Effector memory CD8-positive, alpha-beta T cell (primary cell): ENCODE results near the gene NBAS.
"Not testable (repeated sequence)": the region's sequence is repeated elsewhere in the genome, so short reads cannot be mapped to it uniquely, and the experiment has no call there.

Source experiments
- ATAC-seq: fragments of 150-1000 bp; cut with Tn5 transposase; replicated peaks from 2 replicates; pipeline ENCODE4 v1.10.0; 2021; ENCODE audit warnings: mild to moderate bottlenecking, moderate library complexity
- DNase-seq, 3 experiments: peaks; one replicate each; pipeline ENCODE4 v3.0.0; 2021
- H3K27ac Mint-ChIP-seq, 2 donors: one replicate each; pipeline ENCODE4 v1.8.0; 2022; ENCODE audit warnings: mild to moderate bottlenecking in 2 of 2, mixed read lengths in 2 of 2, moderate library complexity in 2 of 2
- H3K27me3 Mint-ChIP-seq, 2 donors: one replicate each; pipeline ENCODE4 v1.8.0; 2022; ENCODE audit warnings: mixed read lengths in 2 of 2
- H3K36me3 Mint-ChIP-seq: one replicate; pipeline ENCODE4 v1.8.0; 2022; ENCODE audit warnings: mild to moderate bottlenecking, moderate library complexity, mixed read lengths; ENCODE audit not compliant: insufficient read depth
- H3K4me1 Mint-ChIP-seq, 2 donors: one replicate each; pipeline ENCODE4 v1.8.0; 2022; ENCODE audit warnings: low read depth in 2 of 2, mixed read lengths in 2 of 2
- H3K4me3 Mint-ChIP-seq, 2 donors: one replicate each; pipeline ENCODE4 v1.8.0; 2022; ENCODE audit warnings: mild to moderate bottlenecking in 2 of 2, mixed read lengths in 2 of 2, moderate library complexity in 2 of 2
- H3K9me3 Mint-ChIP-seq, 2 donors: one replicate each; pipeline ENCODE4 v1.8.0; 2022; ENCODE audit warnings: mixed read lengths in 2 of 2

NBAS gene

GRCh38 chr2:15354596-15355366 lies 206.4 kb downstream of the NBAS start:
- no peak overlapping the region for H3K27ac Mint-ChIP-seq
- ATAC-seq = no peak
- H3K36me3 Mint-ChIP-seq = peaks cover 16% of the 10 kb centered on the region
- DNase-seq = no peak
- no peaks in the 10 kb centered on the region for H3K9me3 Mint-ChIP-seq
- no peaks in the 10 kb centered on the region for H3K27me3 Mint-ChIP-seq
- peaks cover 0 to 3% of the 10 kb centered on the region in 2 donors for H3K4me1 Mint-ChIP-seq
- H3K4me3 Mint-ChIP-seq = no peak overlapping the region

DNA sequence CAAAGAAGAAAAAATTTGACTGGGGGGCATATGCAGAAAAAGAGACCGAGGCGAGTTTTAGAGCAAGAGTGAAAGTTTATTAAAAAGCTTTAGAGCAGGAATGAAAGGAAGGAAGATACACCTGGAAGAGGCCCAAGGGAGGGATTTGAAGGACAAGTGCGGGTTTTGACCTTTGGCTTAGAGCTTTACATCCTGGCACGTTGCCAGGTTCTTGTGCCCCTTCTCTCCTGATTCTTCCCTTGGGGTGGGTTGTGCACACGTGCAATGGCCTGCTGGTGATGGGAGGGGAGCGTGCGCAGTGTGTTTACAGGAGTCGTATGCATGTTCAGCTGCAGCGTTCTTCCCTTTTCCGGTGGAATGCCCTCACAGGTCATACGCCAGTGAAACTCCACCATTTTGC lies 208.8 kb downstream of the NBAS start:
- Mint-ChIP-seq H3K4me3 (no peak overlapping the region), H3K27ac (no peak overlapping the region), H3K27me3 (no peaks in the 10 kb centered on the region), H3K9me3 (no peaks in the 10 kb centered on the region), H3K4me1 (peaks cover 1 to 5% of the 10 kb centered on the region in 2 donors), H3K36me3 (peaks cover 14% of the 10 kb centered on the region)
- DNase-seq (no peak), ATAC-seq (no peak)

GRCh38 chr2:15348636-15349035 lies 212.5 kb downstream of the NBAS start:
- Mint-ChIP-seq H3K4me1 (peaks cover 7 to 14% of the 10 kb centered on the region in 2 donors), H3K27me3 (no peaks in the 10 kb centered on the region), H3K9me3 (no peaks in the 10 kb centered on the region), H3K4me3 (no peak overlapping the region), H3K27ac (peak overlapping the region in 1 of 2 donors; percentile 35), H3K36me3 (peaks cover 14% of the 10 kb centered on the region)
- DNase-seq = no peak
- no peak for ATAC-seq

GRCh38 chr2:15348045-15348444 lies 213.1 kb downstream of the NBAS start:
- Mint-ChIP-seq H3K4me1 (peaks cover 7 to 14% of the 10 kb centered on the region in 2 donors), H3K36me3 (peaks cover 11% of the 10 kb centered on the region), H3K27ac (no peak overlapping the region), H3K4me3 (no peak overlapping the region), H3K27me3 (no peaks in the 10 kb centered on the region), H3K9me3 (no peaks in the 10 kb centered on the region)
- ATAC-seq = no peak
- no peak for DNase-seq

- Mint-ChIP-seq H3K36me3 (peaks cover 9% of the 10 kb centered on the region), H3K27me3 (no peaks in the 10 kb centered on the region), H3K27ac (no peak overlapping the region), H3K4me1 (peaks cover 5 to 14% of the 10 kb centered on the region in 2 donors), H3K4me3 (no peak overlapping the region), H3K9me3 (no peaks in the 10 kb centered on the region)
- no peak for ATAC-seq
- no peak for DNase-seq
These were observed 214.5 kb downstream of the NBAS start for GRCh38 chr2:15346624-15347023.

DNA sequence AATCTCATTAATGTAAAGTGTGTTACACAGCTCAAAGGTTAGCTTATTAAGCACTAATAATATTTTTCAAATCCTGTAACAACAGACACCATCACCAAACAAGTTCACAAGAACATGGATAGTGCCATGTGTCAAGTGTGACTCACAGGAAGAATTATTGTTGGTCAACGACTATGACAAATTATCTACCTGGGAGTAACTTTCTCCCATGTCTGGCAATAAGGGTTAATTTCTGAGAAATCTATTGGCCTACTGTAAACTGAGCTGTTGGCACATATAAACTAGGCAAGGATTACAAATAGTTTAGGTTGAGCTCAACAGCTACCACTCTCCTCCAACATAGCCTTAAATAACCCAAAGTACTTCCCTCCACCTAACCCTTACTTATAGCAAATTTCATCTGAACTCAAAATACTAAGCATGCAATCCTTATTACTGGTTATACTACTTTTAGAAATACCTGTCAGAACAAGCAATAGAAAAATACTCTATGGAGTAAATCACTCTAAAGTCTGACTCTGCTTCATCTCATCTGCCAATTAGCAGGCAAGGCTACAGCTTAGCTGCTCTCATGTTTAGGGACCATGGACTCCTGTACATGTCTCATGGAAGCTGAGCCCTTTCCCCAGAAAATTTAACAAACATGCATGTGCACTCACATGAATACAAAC lies 223.0 kb downstream of the NBAS start:
- ATAC-seq = no peak
- H3K27me3 Mint-ChIP-seq = no peaks in the 10 kb centered on the region
- no peak overlapping the region for H3K4me3 Mint-ChIP-seq
- no peaks in the 10 kb centered on the region for H3K36me3 Mint-ChIP-seq
- no peak overlapping the region for H3K27ac Mint-ChIP-seq
- no peaks in the 10 kb centered on the region for H3K9me3 Mint-ChIP-seq
- DNase-seq = no peak
- peaks cover 9% of the 10 kb centered on the region in 2 donors for H3K4me1 Mint-ChIP-seq

DNA sequence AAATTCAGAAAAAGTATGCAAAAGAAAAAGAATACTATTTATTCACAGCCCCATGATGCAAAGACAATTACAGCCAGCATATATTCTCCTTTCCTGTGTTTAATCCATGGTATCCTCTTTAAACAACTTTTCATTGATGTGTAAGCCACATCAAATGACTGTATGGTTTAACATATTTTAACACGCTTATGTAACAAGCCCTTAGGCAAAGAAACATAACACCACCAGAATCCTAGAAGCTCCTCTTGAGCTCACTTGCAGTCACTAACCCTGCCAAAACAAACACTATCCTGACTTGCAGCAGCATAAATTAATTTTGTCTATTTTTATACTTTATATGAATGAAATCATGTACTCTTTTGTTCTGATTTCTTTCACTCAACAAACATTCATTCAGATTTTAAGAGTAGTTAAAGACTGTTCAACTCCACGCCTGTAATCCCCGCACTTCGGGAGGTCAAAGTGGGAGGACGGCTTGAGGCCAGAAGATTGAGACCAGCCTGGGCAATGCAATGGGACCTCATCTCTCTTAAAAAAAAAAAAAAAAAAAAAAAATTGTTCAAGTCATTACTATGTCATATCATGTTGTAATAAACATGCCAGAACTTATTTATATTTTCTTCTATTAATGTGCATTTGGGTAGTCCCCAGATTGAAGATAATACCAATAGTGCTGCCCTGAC lies 226.3 kb downstream of the NBAS start:
- Mint-ChIP-seq H3K36me3 (no peaks in the 10 kb centered on the region), H3K27me3 (no peaks in the 10 kb centered on the region), H3K27ac (no peak overlapping the region), H3K9me3 (no peaks in the 10 kb centered on the region), H3K4me1 (peaks cover 12 to 14% of the 10 kb centered on the region in 2 donors), H3K4me3 (no peak overlapping the region)
- no peak for ATAC-seq
- no peak for DNase-seq

DNA sequence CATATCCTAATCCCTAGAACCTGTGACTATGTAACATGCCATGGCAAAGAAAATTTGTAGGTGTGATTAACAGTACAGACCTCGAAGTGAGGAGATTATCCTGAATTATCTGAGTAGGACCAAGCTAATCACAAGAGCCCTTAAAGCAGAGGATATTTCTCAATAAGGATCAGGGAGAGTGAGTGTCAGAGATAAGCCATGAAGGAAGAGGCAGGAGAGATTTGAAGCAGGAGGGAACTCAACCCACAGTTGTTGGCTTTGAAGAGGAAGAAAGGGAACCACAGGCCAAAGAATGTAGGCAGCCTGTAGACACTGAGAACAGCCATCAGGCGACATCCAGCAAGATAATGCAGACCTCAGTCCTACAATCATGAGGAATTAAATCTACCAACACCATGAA lies 229.3 kb downstream of the NBAS start:
- DNase-seq (no peak), ATAC-seq (no peak)
- Mint-ChIP-seq H3K4me3 (no peak overlapping the region), H3K27ac (no peak overlapping the region), H3K4me1 (peaks cover 8 to 11% of the 10 kb centered on the region in 2 donors), H3K9me3 (no peaks in the 10 kb centered on the region), H3K36me3 (no peaks in the 10 kb centered on the region), H3K27me3 (no peaks in the 10 kb centered on the region)

DNA sequence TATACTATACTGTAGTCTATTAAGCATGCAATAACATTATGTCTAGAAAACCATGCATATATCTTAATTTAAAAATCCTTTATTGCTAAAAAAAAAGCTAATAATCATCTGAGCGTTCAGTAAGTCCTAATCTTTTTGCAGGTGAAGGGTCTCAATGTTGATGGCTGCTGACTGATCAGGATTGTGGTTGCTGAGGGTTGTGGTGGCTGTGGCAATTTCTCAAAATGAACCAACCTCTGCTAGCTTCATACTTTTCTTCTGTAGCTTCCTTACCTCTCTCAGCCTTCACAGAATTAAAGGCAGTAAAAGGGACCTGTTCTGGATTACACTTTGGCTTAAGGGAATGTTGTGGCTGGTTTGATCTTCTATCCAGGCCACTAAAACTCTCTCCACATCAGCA lies 235.8 kb downstream of the NBAS start:
- Mint-ChIP-seq H3K27me3 (no peaks in the 10 kb centered on the region), H3K4me3 (no peak overlapping the region), H3K4me1 (peaks cover 0 to 3% of the 10 kb centered on the region in 2 donors), H3K9me3 (no peaks in the 10 kb centered on the region), H3K27ac (peak overlapping the region in 1 of 2 donors; percentile 60), H3K36me3 (peaks cover 6% of the 10 kb centered on the region)
- ATAC-seq = no peak
- DNase-seq = no peak

DNA sequence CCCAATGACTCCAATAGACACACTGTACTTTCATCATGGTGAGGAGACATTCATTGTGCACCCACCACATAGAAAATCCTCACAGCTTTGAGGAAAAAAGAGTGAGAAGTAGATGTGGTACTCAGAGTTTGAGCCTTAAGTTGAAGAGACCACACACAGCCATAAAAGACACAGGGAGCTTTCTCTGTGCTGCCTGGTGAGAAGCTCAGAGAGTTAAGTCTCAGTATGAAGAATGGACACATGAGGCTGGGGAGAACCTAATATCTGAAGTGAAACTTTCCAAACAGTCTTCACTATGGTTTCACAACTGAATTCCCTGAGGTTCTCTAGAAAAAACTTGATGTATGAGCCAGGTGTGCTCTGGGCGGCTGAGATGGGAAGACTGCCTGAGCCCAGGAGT lies 237.9 kb downstream of the NBAS start:
- Mint-ChIP-seq H3K36me3 (peaks cover 6% of the 10 kb centered on the region), H3K27me3 (no peaks in the 10 kb centered on the region), H3K27ac (peak overlapping the region in 1 of 2 donors; percentile 2)

DNA sequence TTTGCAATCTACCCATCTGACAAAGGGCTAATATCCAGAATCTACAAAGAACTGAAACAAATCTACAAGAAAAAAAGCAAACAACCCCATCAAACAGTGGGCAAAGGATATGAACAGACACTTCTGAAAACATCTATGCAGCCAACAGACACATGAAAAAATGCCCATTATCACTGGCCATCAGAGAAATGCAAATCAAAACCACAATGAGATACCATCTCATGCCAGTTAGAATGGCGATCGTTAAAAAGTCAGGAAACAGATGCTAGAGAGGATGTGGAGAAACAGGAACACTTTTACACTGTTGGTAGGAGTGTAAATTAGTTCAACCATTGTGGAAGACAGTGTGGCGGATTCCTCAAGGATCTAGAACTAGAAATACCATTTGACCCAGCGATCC lies 239.7 kb downstream of the NBAS start:
- H3K27ac Mint-ChIP-seq, ATAC-seq, DNase-seq, H3K36me3 Mint-ChIP-seq, H3K4me3 Mint-ChIP-seq, H3K27me3 Mint-ChIP-seq: not testable (repeated sequence)
- Mint-ChIP-seq H3K4me1 (peaks cover 13 to 24% of the 10 kb centered on the region in 2 donors), H3K9me3 (peaks cover 6 to 23% of the 10 kb centered on the region in 2 donors)

More for the DNA sequence above, 237.9 kb downstream of the NBAS start:
- Mint-ChIP-seq H3K4me3 (no peak overlapping the region), H3K4me1 (peaks cover 2 to 11% of the 10 kb centered on the region in 2 donors), H3K9me3 (peaks cover 3 to 13% of the 10 kb centered on the region in 2 donors)
- ATAC-seq (no peak), DNase-seq (no peak)

- Mint-ChIP-seq H3K36me3 (peaks cover 8% of the 10 kb centered on the region), H3K27ac (peak overlapping the region; percentile 92 to 95), H3K4me3 (peak overlapping the region; percentile 65 to 71), H3K4me1 (peaks cover 38 to 50% of the 10 kb centered on the region in 2 donors), H3K9me3 (peaks cover 6 to 23% of the 10 kb centered on the region in 2 donors), H3K27me3 (no peaks in the 10 kb centered on the region)
- ATAC-seq (peak; percentile 88), DNase-seq (peak; percentile 46 to 58 (median 51))
These were observed 244.7 kb downstream of the NBAS start for GRCh38 chr2:15316370-15316814.

- Mint-ChIP-seq H3K27ac (peak overlapping the region; percentile 92 to 95), H3K27me3 (no peaks in the 10 kb centered on the region), H3K4me3 (peak overlapping the region in 1 of 2 donors; percentile 71), H3K4me1 (peaks cover 43 to 54% of the 10 kb centered on the region in 2 donors), H3K9me3 (peaks cover 6 to 23% of the 10 kb centered on the region in 2 donors), H3K36me3 (peaks cover 11% of the 10 kb centered on the region)
- ATAC-seq (no peak), DNase-seq (no peak)
These were observed 245.7 kb downstream of the NBAS start for GRCh38 chr2:15315411-15315810.
